Lower leg skin (tissue), 4 donors: ENCODE measurements around the gene TTC23. TPM values are rescaled to one million over a fixed set of nuclear protein-coding genes. Genes with fewer than 3 reads are reported as not detected.

Experiments used
- DNase-seq, 2 donors: peaks; one replicate each; pipeline ENCODE4 v3.0.0-alpha.2; 2019; ENCODE audit warnings: low spot score in 2 of 2
- H3K4me3 ChIP-seq: fragments of 200-600 bp; sonication (generic); 2 replicates; pipeline ENCODE4 v1.5.1; 2017; ENCODE audit warnings: mild to moderate bottlenecking, low read depth; ENCODE audit not compliant: poor library complexity, severe bottlenecking
- CTCF ChIP-seq, 3 donors: fragments of 450-650 bp; IDR thresholded peaks; one replicate each; pipeline ENCODE4 v1.5.1; 2016; ENCODE audit warnings: antibody characterized with exemption in 3 of 3, mild to moderate bottlenecking in 3 of 3, moderate library complexity in 2 of 3
- POLR2A ChIP-seq, 2 donors: fragments of 450-650 bp; IDR thresholded peaks; one replicate each; pipeline ENCODE4 v1.6.1; 2016 to 2017; ENCODE audit warnings: antibody characterized with exemption in 2 of 2, mild to moderate bottlenecking in 1 of 2, moderate library complexity in 1 of 2
- WGBS, 2 donors: methylation state at CpG; one replicate each; pipeline ENCODE4 v1.1.5; 2018; 5-methylcytosine and 5-hydroxymethylcytosine counted together
- intact Hi-C: fragments of 100-400 bp; cut with DNase I; formaldehyde crosslinking; loops from one replicate; pipeline ENCODE4 v1.15.0; 2023; ENCODE audit warnings: low total_unique reads
- total RNA-seq, 4 donors: library from RNA; depleted of rRNA; stranded (reverse); fragments of >200 nt; gene quantifications; one replicate each; pipeline ENCODE4 v1.1.0, GENCODE V29; 2016

TTC23 gene
- total RNA-seq, 4 donors from 2014 or later: 16.3 to 23.7 (median 20.0) TPM

GRCh38 chr15:99105514-99106341, 143.7 kb downstream of the TTC23 start:
- peak in 1 of 2 donors; percentile 90 for DNase-seq
- intact Hi-C loops: no loop called here
- 2 to 5% methylated on average over 24 to 34 of the region's 116 CpGs for WGBS, 2 donors

GRCh38 chr15:99104788-99105513, 144.4 kb downstream of the TTC23 start, which contains the start of gene SYNM:
Gene SYNM, plus strand, starts transcription at chr15:99105080. Its CDS starts 120 bp downstream, at chr15:99105200.
- intact Hi-C loops: loop anchor here (5.0 kb wide), 1 partner anchor 107 kb away; no protein-coding TSS in a partner anchor
- 0 to 4% methylated on average over 10 to 39 of the region's 91 CpGs for WGBS, 2 donors
- peak within 1 kb of the TSS; percentile 28 for H3K4me3 ChIP-seq
- TF ChIP-seq POLR2A (IDR thresholded peaks at IDR 0.05) (no peak), CTCF (IDR thresholded peaks at IDR 0.05) (no peak)
- peak in 1 of 2 donors; percentile 90 for DNase-seq

More at GRCh38 chr15:99105514-99106341, 143.7 kb downstream of the TTC23 start:
- TF ChIP-seq POLR2A (IDR thresholded peaks at IDR 0.05): no peak
- TF ChIP-seq CTCF (IDR thresholded peaks at IDR 0.05): no peak
- peak overlapping the region; percentile 28 for H3K4me3 ChIP-seq

- H3K4me3 ChIP-seq: no peak overlapping the region
- TF ChIP-seq POLR2A (IDR thresholded peaks at IDR 0.05) (no peak), CTCF (IDR thresholded peaks at IDR 0.05) (no peak)
- WGBS, 2 donors: 76 to 93% methylated on average over 2 of the region's 2 CpGs
- intact Hi-C loops: loop anchor here (5.0 kb wide), 1 partner anchor 109 kb away; no protein-coding TSS in a partner anchor
- peak in 1 of 2 donors; percentile 39 for DNase-seq
Measured at GRCh38 chr15:99103279-99103678, 146.1 kb downstream of the TTC23 start.

GRCh38 chr15:99102332-99103235, 146.8 kb downstream of the TTC23 start:
- H3K4me3 ChIP-seq: no peak overlapping the region
- TF ChIP-seq CTCF (IDR thresholded peaks at IDR 0.05) (no peak), POLR2A (IDR thresholded peaks at IDR 0.05) (no peak)
- peak in 1 of 2 donors; percentile 53 for DNase-seq
- 57 to 59% methylated on average over 13 of the region's 13 CpGs for WGBS, 2 donors
- intact Hi-C loops: loop anchor here (5.0 kb wide), 1 partner anchor 110 kb away; no protein-coding TSS in a partner anchor

- 50 to 54% methylated on average over 7 of the region's 7 CpGs for WGBS, 2 donors
- intact Hi-C loops: loop anchor here (5.0 kb wide), 1 partner anchor 111 kb away; no protein-coding TSS in a partner anchor
Measured at GRCh38 chr15:99101501-99101900, 147.9 kb downstream of the TTC23 start.

More at GRCh38 chr15:99101501-99101900, 147.9 kb downstream of the TTC23 start:
- H3K4me3 ChIP-seq: no peak overlapping the region
- peak in 1 of 2 donors; percentile 39 for DNase-seq
- TF ChIP-seq POLR2A (IDR thresholded peaks at IDR 0.05): no peak
- no peak for TF ChIP-seq CTCF (IDR thresholded peaks at IDR 0.05)
